DMS 273 treated with DMSO at 0.1 percent for 48 hours (cell line): ENCODE data around the gene ZNF618.

Experiments used
- DNase-seq: peaks from one replicate; lab custom pipeline; 2025; lab: John Stamatoyannopoulos, UW

Gene ZNF618

GRCh38 chr9:114001794-114002261 is 125.7 kb downstream of the ZNF618 start:
- no peak for DNase-seq

GRCh38 chr9:114002271-114002985 is 126.3 kb downstream of the ZNF618 start:
- DNase-seq: no peak

- no peak for DNase-seq
Observed at GRCh38 chr9:114002986-114003350, 126.9 kb downstream of the ZNF618 start.

- DNase-seq: peak; percentile 63
Observed at GRCh38 chr9:114003351-114003750, 127.2 kb downstream of the ZNF618 start.

GRCh38 chr9:114003758-114004157 is 127.6 kb downstream of the ZNF618 start:
- peak; percentile 93 for DNase-seq

GRCh38 chr9:114004221-114004716 is 128.2 kb downstream of the ZNF618 start:
- DNase-seq: no peak

GRCh38 chr9:114005371-114006154 is 129.5 kb downstream of the ZNF618 start:
- no peak for DNase-seq

- DNase-seq: no peak
Observed at GRCh38 chr9:114006155-114006550, 130.0 kb downstream of the ZNF618 start.

GRCh38 chr9:114006931-114007691 is 131.0 kb downstream of the ZNF618 start:
- no peak for DNase-seq

GRCh38 chr9:114007991-114008666 is 132.0 kb downstream of the ZNF618 start:
- DNase-seq: no peak

- no peak for DNase-seq
Observed at GRCh38 chr9:114008667-114009410, 132.7 kb downstream of the ZNF618 start.

GRCh38 chr9:114011313-114011712 is 135.2 kb downstream of the ZNF618 start:
- DNase-seq: no peak

GRCh38 chr9:114012126-114012525 is 136.0 kb downstream of the ZNF618 start:
- no peak for DNase-seq

- DNase-seq: no peak
Observed at GRCh38 chr9:114014044-114014443, 137.9 kb downstream of the ZNF618 start.

GRCh38 chr9:114015607-114016006 is 139.5 kb downstream of the ZNF618 start:
- DNase-seq: no peak

- no peak for DNase-seq
Observed at GRCh38 chr9:114016101-114016500, 140.0 kb downstream of the ZNF618 start.

- DNase-seq: no peak
Observed at GRCh38 chr9:114016629-114017423, 140.7 kb downstream of the ZNF618 start.

- DNase-seq: no peak
Observed at GRCh38 chr9:114017741-114018715, 141.9 kb downstream of the ZNF618 start.

- no peak for DNase-seq
Observed at GRCh38 chr9:114021578-114021977, 145.5 kb downstream of the ZNF618 start.
